ENCODE results near the gene PLD1. TPM values are rescaled to one million over a fixed set of nuclear protein-coding genes. Genes with fewer than 3 reads are reported as not detected.

The PLD1 gene
- total and polyA plus RNA-seq, 4 donors, result 4.9 to 31.5 (median 18.6) TPM

DNA sequence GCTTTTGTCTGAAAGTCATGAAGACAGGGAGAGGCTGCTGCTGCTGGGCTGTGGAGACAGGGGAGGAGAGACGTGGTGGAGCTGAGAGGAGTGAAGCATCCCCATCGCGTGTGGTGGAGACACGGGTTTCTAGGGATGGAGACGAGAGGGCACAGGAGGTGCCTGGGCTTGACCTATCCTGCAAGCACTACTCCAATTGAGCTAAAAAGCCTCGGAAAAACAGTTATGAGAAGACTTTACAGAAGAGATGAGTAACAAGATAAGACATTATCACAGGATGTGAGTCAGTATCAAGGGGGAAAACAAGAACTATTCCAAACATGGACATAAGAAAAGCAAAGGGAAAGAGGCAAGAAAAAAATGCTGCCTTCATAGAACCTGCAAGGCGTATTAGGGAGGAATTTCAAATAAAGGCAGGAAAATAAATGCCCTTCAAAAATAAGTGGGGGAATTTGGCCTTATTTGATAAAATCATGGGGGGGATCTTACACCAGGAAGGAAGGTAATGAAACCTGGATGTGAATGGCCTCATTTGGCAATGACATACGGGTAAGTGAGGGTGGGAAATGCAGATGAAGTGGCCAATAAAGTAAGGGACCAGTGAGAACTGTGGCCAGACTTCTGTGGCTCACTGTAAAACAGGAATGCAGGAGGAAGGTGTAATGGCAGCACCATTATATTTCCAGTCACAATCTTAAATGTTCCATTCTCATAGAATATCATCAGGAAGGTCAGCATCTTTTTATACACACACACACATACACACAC is 97.9 kb downstream of the PLD1 start:
- H3K4me3 ChIP-seq (ENCODE audit: low read depth in 1 of 3, low read length in 3 of 3), result no peak overlapping the region
- no peak overlapping the region for H3K27ac ChIP-seq (ENCODE audit: low read depth in 1 of 2, low read length in 2 of 2)
- no peak for DNase-seq (ENCODE audit: low spot score)
- WGBS, result 86% methylated on average over 8 of the region's 8 CpGs
- no peak overlapping the region for H3K9ac ChIP-seq (ENCODE audit: low read depth in 1 of 2, low read length in 2 of 2)
- peaks cover 0 to 26% (median 14%) of the 10 kb centered on the region in 4 donors for H3K36me3 ChIP-seq (ENCODE audit: control insufficient read depth in 4 of 4, insufficient read depth in 3 of 4, low read depth in 1 of 4, low read length in 3 of 4)
- no peaks in the 10 kb centered on the region for H3K9me3 ChIP-seq (ENCODE audit: control insufficient read depth in 4 of 4, low read length in 3 of 4)
- no peaks in the 10 kb centered on the region for H3K4me1 ChIP-seq (ENCODE audit: control insufficient read depth in 4 of 4, insufficient read depth in 4 of 4, low read length in 3 of 4)
- TF ChIP-seq, protein P1, sequence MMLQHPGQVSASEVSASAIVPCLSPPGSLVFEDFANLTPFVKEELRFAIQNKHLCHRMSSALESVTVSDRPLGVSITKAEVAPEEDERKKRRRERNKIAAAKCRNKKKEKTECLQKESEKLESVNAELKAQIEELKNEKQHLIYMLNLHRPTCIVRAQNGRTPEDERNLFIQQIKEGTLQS (IDR thresholded peaks at IDR 0.05), result no peak
- TF ChIP-seq, protein P2, sequence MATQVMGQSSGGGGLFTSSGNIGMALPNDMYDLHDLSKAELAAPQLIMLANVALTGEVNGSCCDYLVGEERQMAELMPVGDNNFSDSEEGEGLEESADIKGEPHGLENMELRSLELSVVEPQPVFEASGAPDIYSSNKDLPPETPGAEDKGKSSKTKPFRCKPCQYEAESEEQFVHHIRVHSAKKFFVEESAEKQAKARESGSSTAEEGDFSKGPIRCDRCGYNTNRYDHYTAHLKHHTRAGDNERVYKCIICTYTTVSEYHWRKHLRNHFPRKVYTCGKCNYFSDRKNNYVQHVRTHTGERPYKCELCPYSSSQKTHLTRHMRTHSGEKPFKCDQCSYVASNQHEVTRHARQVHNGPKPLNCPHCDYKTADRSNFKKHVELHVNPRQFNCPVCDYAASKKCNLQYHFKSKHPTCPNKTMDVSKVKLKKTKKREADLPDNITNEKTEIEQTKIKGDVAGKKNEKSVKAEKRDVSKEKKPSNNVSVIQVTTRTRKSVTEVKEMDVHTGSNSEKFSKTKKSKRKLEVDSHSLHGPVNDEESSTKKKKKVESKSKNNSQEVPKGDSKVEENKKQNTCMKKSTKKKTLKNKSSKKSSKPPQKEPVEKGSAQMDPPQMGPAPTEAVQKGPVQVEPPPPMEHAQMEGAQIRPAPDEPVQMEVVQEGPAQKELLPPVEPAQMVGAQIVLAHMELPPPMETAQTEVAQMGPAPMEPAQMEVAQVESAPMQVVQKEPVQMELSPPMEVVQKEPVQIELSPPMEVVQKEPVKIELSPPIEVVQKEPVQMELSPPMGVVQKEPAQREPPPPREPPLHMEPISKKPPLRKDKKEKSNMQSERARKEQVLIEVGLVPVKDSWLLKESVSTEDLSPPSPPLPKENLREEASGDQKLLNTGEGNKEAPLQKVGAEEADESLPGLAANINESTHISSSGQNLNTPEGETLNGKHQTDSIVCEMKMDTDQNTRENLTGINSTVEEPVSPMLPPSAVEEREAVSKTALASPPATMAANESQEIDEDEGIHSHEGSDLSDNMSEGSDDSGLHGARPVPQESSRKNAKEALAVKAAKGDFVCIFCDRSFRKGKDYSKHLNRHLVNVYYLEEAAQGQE (IDR thresholded peaks at IDR 0.05), result no peak
- TF ChIP-seq NR2F2 (IDR thresholded peaks at IDR 0.05) (no peak), HNF4G (IDR thresholded peaks at IDR 0.05) (no peak), TAF1 (conservative IDR thresholded peaks at IDR 0.05) (no peak), GABPA (IDR thresholded peaks at IDR 0.05 in 1 of 2, conservative IDR thresholded peaks at IDR 0.05 in 1 of 2) (no peak), YY1 (IDR thresholded peaks at IDR 0.05) (no peak), JUND (IDR thresholded peaks at IDR 0.05) (no peak), RXRA (IDR thresholded peaks at IDR 0.05) (no peak)
- TF ChIP-seq, protein P3, sequence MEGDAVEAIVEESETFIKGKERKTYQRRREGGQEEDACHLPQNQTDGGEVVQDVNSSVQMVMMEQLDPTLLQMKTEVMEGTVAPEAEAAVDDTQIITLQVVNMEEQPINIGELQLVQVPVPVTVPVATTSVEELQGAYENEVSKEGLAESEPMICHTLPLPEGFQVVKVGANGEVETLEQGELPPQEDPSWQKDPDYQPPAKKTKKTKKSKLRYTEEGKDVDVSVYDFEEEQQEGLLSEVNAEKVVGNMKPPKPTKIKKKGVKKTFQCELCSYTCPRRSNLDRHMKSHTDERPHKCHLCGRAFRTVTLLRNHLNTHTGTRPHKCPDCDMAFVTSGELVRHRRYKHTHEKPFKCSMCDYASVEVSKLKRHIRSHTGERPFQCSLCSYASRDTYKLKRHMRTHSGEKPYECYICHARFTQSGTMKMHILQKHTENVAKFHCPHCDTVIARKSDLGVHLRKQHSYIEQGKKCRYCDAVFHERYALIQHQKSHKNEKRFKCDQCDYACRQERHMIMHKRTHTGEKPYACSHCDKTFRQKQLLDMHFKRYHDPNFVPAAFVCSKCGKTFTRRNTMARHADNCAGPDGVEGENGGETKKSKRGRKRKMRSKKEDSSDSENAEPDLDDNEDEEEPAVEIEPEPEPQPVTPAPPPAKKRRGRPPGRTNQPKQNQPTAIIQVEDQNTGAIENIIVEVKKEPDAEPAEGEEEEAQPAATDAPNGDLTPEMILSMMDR (IDR thresholded peaks at IDR 0.05; ENCODE audit: low read depth, low read length, missing input control), result no peak
- TF ChIP-seq, protein P4, sequence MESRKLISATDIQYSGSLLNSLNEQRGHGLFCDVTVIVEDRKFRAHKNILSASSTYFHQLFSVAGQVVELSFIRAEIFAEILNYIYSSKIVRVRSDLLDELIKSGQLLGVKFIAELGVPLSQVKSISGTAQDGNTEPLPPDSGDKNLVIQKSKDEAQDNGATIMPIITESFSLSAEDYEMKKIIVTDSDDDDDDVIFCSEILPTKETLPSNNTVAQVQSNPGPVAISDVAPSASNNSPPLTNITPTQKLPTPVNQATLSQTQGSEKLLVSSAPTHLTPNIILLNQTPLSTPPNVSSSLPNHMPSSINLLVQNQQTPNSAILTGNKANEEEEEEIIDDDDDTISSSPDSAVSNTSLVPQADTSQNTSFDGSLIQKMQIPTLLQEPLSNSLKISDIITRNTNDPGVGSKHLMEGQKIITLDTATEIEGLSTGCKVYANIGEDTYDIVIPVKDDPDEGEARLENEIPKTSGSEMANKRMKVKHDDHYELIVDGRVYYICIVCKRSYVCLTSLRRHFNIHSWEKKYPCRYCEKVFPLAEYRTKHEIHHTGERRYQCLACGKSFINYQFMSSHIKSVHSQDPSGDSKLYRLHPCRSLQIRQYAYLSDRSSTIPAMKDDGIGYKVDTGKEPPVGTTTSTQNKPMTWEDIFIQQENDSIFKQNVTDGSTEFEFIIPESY (IDR thresholded peaks at IDR 0.05), result no peak
- no peaks in the 10 kb centered on the region for H3K27me3 ChIP-seq (ENCODE audit: control insufficient read depth in 4 of 4, insufficient read depth in 4 of 4, low read length in 3 of 4)

DNA sequence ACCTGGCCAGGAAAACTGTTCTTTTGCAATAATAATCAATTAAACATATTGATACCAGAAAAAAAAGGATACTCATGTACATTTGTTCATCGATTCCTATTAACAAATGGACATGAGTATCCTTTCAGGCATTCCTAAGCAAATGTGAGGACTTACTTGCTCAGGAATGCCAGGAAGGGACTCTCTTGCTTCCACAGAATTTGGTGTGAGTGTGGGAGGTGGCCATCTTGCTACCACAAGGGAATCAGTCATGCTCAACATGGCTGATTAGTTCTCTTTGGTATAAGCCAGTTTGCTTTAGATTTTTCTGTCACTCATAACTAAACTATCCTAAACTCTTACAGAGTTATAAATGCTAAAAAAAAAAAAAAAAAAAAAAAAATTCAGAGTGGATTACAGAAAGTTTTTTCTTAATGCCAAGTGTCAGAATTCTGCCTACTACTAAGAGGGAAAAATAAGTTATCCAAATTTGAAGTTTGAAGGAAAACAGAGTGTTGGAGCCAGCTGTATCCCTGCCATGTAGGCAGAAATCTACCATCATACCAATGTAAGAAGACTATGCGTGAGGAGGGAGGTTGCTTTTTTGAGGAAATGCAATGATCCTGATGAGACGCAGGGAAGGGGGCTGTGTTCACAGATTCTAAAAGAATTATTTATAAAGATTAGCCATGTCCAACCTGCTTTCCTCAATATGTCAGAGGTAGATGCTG is 98.7 kb downstream of the PLD1 start:
- Histone ChIP-seq H3K36me3 (ENCODE audit: control insufficient read depth in 4 of 4, insufficient read depth in 3 of 4, low read depth in 1 of 4, low read length in 3 of 4) (peaks cover 0 to 26% (median 14%) of the 10 kb centered on the region in 4 donors), H3K27ac (ENCODE audit: low read depth in 1 of 2, low read length in 2 of 2) (no peak overlapping the region), H3K4me1 (ENCODE audit: control insufficient read depth in 4 of 4, insufficient read depth in 4 of 4, low read length in 3 of 4) (no peaks in the 10 kb centered on the region), H3K9me3 (ENCODE audit: control insufficient read depth in 4 of 4, low read length in 3 of 4) (no peaks in the 10 kb centered on the region), H3K4me3 (ENCODE audit: low read depth in 1 of 3, low read length in 3 of 3) (no peak overlapping the region), H3K27me3 (ENCODE audit: control insufficient read depth in 4 of 4, insufficient read depth in 4 of 4, low read length in 3 of 4) (no peaks in the 10 kb centered on the region), H3K9ac (ENCODE audit: low read depth in 1 of 2, low read length in 2 of 2) (no peak overlapping the region)
- DNase-seq (ENCODE audit: low spot score), result no peak
- 87% methylated on average over 3 of the region's 3 CpGs for WGBS
- TF ChIP-seq RAD21 (IDR thresholded peaks at IDR 0.05), result no peak
